ENCODE results near the gene NTSR1. TPM values are rescaled to one million over a fixed set of nuclear protein-coding genes. Genes with fewer than 3 reads are reported as not detected.

NTSR1 gene
- total RNA-seq, 2 experiments from 2014 or later, result 0.55 to 0.56 TPM

DNA sequence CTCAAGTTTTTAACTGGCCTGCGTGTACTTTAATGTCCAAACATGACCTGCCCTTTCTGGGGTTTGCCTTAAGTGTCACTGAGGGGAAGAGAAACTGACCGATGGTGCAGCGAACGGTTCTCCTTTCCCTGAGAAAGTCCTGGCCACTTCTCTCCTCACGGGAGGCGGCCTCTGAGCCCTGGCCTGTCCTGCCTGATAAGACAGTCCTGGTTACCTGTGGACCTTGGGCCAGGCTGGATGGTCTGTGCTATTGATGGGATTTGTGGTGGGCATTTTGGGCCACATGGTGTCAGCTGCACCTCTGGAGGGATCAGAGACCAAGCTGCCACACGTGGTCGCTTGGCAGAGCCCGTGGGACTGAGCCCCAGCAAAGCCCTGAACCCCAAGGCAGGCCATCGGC, 11.6 kb upstream of the NTSR1 start:
- POLR2A ChIA-PET, result no interaction called here
- no peak overlapping the region for H3K27ac ChIP-seq (ENCODE audit: low read depth in 1 of 2, low read length in 2 of 2)

GRCh38 chr20:62697468-62697912, 11.1 kb upstream of the NTSR1 start:
- intact Hi-C loops (cut with DNase I, micrococcal nuclease), result no loop called here
- Mint-ChIP-seq H3K4me3 (no peak overlapping the region), H3K27ac (no peak overlapping the region), H3K9me3 (no peaks in the 10 kb centered on the region), H3K36me3 (ENCODE audit: low read depth) (no peaks in the 10 kb centered on the region), H3K4me1 (ENCODE audit: low read depth) (peaks cover 14% of the 10 kb centered on the region), H3K27me3 (no peaks in the 10 kb centered on the region)
- Histone ChIP-seq H3K9me3 (ENCODE audit: control insufficient read depth in 1 of 2, insufficient read depth in 1 of 2, low read length in 2 of 2) (peaks cover 0 to 10% of the 10 kb centered on the region in 2 experiments), H3K4me1 (ENCODE audit: insufficient read depth, low read length) (peaks cover 8% of the 10 kb centered on the region), H3K27me3 (ENCODE audit: control insufficient read depth in 1 of 2, insufficient read depth in 2 of 2, low read length in 2 of 2) (peaks cover 0 to 4% of the 10 kb centered on the region in 2 experiments), H3K4me3 (ENCODE audit: low read length) (no peak overlapping the region), H3K27ac (ENCODE audit: low read depth in 1 of 2, low read length in 2 of 2) (no peak overlapping the region), H3K36me3 (ENCODE audit: insufficient read depth, low read length) (no peaks in the 10 kb centered on the region)
- POLR2A ChIA-PET, result no interaction called here
- ATAC-seq (ENCODE audit: poor library complexity) (no peak), DNase-seq (no peak)
- no peak for TF ChIP-seq CTCF (IDR thresholded peaks at IDR 0.05)
- CTCF ChIA-PET, result no interaction called here

More for the DNA sequence above, 11.6 kb upstream of the NTSR1 start:
- peaks cover 0 to 4% of the 10 kb centered on the region in 2 experiments for H3K27me3 ChIP-seq (ENCODE audit: control insufficient read depth in 1 of 2, insufficient read depth in 2 of 2, low read length in 2 of 2)
- H3K4me3 ChIP-seq (ENCODE audit: low read length), result no peak overlapping the region
- H3K4me1 Mint-ChIP-seq (ENCODE audit: low read depth), result peaks cover 14% of the 10 kb centered on the region
- no peak for ATAC-seq (ENCODE audit: poor library complexity)
- peaks cover 0 to 10% of the 10 kb centered on the region in 2 experiments for H3K9me3 ChIP-seq (ENCODE audit: control insufficient read depth in 1 of 2, insufficient read depth in 1 of 2, low read length in 2 of 2)
- CTCF ChIA-PET, result no interaction called here
- no peaks in the 10 kb centered on the region for H3K36me3 Mint-ChIP-seq (ENCODE audit: low read depth)
- H3K4me3 Mint-ChIP-seq, result no peak overlapping the region
- peak in 2 of 14 experiments; percentile 37 to 47 for DNase-seq
- TF ChIP-seq CTCF (IDR thresholded peaks at IDR 0.05), result no peak
- H3K27ac Mint-ChIP-seq, result no peak overlapping the region
- peaks cover 8% of the 10 kb centered on the region for H3K4me1 ChIP-seq (ENCODE audit: insufficient read depth, low read length)
- no peaks in the 10 kb centered on the region for H3K27me3 Mint-ChIP-seq
- no peaks in the 10 kb centered on the region for H3K36me3 ChIP-seq (ENCODE audit: insufficient read depth, low read length)
- H3K9me3 Mint-ChIP-seq, result no peaks in the 10 kb centered on the region
- intact Hi-C loops (cut with DNase I, micrococcal nuclease), result no loop called here

GRCh38 chr20:62698231-62698630, 10.4 kb upstream of the NTSR1 start:
- Histone ChIP-seq H3K4me3 (ENCODE audit: low read length) (no peak overlapping the region), H3K9me3 (ENCODE audit: control insufficient read depth in 1 of 2, insufficient read depth in 1 of 2, low read length in 2 of 2) (peaks cover 0 to 10% of the 10 kb centered on the region in 2 experiments), H3K4me1 (ENCODE audit: insufficient read depth, low read length) (peaks cover 9% of the 10 kb centered on the region), H3K27me3 (ENCODE audit: control insufficient read depth in 1 of 2, insufficient read depth in 2 of 2, low read length in 2 of 2) (peaks cover 0 to 2% of the 10 kb centered on the region in 2 experiments), H3K27ac (ENCODE audit: low read depth in 1 of 2, low read length in 2 of 2) (no peak overlapping the region), H3K36me3 (ENCODE audit: insufficient read depth, low read length) (no peaks in the 10 kb centered on the region)
- Mint-ChIP-seq H3K27ac (no peak overlapping the region), H3K4me3 (no peak overlapping the region), H3K27me3 (no peaks in the 10 kb centered on the region), H3K36me3 (ENCODE audit: low read depth) (no peaks in the 10 kb centered on the region), H3K4me1 (ENCODE audit: low read depth) (peaks cover 14% of the 10 kb centered on the region), H3K9me3 (no peaks in the 10 kb centered on the region)
- DNase-seq (no peak), ATAC-seq (ENCODE audit: poor library complexity) (no peak)
- intact Hi-C loops (cut with DNase I, micrococcal nuclease), result no loop called here
- TF ChIP-seq CTCF (IDR thresholded peaks at IDR 0.05), result no peak
- POLR2A ChIA-PET, result no interaction called here
- CTCF ChIA-PET, result no interaction called here

Data from CD4-positive, alpha-beta T cell (primary cell).